ENCODE data around the gene CD274.

Gene CD274

DNA sequence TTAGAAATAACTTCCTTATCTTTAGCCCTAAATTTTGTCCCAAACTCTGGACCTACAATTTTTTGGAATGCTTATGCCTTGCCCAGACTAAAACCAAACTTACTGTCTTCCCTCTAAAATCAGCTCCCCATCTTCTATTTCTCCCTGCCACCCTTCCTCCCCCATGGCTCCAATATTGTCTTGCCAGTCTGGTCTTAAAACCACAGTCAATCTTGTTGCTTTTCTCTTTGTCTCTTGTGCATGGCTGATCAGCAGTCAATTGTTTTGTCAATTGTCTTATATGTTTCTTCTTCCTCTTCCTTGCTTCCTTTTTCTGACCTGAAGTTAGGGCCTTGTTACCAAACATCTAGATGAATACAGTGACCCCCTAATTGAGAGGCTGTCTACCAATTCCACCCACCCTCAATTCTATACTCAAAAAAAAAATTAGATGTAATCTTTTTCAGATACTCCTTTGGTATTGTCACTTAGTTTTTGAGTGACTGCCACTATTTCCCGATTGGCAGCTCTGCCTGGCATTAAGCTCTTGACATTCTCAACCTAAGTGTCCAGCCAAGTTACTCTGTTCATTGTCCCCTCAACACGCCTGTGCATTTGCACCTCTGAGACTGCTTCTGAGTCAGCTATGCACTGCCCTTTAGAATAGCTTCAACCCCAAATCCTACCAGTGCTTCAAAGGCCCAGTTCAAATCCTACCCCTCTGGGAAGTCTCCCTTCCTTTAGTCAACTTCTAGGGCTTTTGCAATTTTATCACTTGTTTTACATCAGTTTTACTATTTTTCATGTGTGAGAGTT, 62.5 kb downstream of the CD274 start:
- peaks cover 3% of the 10 kb centered on the region for H3K9me3 Mint-ChIP-seq
- peak overlapping the region; percentile 90 for H3K4me3 Mint-ChIP-seq
- H3K27ac Mint-ChIP-seq: peak overlapping the region; percentile 46
- H3K27me3 Mint-ChIP-seq (ENCODE audit: low read depth): no peaks in the 10 kb centered on the region
- H3K36me3 Mint-ChIP-seq (ENCODE audit: low read depth): peaks cover 36% of the 10 kb centered on the region
- peaks cover 55% of the 10 kb centered on the region for H3K4me1 Mint-ChIP-seq (ENCODE audit: low read depth)

DNA sequence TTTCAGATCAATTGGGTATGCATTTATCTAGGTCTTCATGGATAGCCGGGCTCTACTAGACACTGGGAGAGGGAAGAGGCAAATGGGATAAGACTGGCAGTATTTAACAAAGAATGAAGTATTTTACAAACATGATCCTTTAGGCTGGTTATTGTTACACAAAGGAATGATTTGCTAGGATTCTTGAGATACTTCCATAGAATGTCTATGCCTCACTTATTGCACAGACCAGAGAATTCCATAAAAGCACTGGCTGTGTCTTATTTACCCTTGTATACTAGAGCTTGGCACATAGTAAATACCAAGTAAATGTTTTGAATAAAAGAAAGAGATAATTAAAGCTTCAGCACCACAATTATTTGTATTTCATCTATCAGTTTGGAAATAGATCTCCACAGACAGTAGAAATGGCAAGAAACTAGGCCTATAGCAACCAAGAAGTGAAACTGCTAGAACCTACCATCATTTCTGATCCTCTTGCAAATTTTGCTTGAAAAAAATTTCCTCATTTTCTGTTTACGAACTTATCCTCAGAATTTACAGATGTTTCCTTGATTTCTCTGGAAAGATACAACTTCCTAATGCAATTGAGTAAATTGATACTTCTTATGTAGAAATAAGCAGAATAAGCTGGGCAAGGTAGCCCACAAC, 63.7 kb downstream of the CD274 start:
- peaks cover 44% of the 10 kb centered on the region for H3K36me3 Mint-ChIP-seq (ENCODE audit: low read depth)
- H3K9me3 Mint-ChIP-seq: peaks cover 3% of the 10 kb centered on the region
- H3K4me3 Mint-ChIP-seq: no peak overlapping the region
- H3K27me3 Mint-ChIP-seq (ENCODE audit: low read depth): no peaks in the 10 kb centered on the region
- no peak overlapping the region for H3K27ac Mint-ChIP-seq
- peaks cover 55% of the 10 kb centered on the region for H3K4me1 Mint-ChIP-seq (ENCODE audit: low read depth)

DNA sequence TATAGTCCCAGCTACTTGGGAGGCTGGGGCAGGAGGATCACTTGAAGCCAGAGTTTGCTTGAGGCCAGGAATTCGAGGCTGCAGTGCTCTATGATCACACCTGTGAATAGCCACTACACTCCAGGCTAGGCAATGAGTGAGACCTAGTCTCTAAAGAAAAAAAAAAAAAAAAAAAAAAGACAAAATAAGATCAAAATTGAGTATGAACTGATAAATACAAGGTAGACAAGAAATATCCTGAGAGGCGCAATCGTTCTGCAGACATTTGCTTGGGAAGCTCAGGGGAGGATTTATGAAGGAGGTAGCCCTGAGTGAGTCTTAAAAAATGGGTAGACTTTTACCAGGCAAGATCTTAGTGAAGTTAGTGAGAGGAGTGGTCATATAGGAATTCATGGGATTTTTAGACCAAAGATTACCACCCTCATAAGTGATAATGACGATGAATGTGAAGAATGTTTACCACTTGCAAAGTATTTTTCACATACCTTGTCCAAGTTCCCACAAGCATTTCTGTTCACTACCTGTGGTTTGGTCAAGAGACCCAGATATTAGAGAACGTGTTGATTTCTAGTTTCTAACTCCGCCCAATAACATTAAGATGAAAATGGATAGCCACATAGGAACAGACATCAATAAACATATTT, 64.4 kb downstream of the CD274 start:
- Mint-ChIP-seq H3K27ac (no peak overlapping the region), H3K36me3 (ENCODE audit: low read depth) (peaks cover 51% of the 10 kb centered on the region), H3K27me3 (ENCODE audit: low read depth) (no peaks in the 10 kb centered on the region), H3K4me3 (no peak overlapping the region), H3K9me3 (no peaks in the 10 kb centered on the region), H3K4me1 (ENCODE audit: low read depth) (peaks cover 57% of the 10 kb centered on the region)

DNA sequence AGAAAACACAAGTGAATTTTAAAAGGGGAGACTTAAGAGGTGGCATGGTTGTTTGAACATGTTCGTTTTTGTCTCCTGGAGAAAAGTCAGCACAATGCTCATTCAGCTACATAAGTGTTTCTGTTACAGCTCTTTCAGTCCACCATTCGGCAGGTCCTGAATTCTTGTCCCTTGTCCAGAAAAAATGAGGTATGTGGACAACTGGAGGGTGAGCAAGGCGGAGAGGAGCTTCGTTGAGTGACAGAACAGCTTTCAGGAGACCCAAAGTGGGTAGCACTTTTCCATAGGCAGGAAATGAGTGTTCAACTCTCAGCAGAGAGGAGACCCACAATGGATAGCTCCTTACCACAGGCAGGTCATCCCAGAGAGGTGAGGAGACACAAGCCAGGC, 64.9 kb downstream of the CD274 start:
- H3K4me1 Mint-ChIP-seq (ENCODE audit: low read depth): peaks cover 52% of the 10 kb centered on the region
- H3K4me3 Mint-ChIP-seq: no peak overlapping the region
- no peaks in the 10 kb centered on the region for H3K27me3 Mint-ChIP-seq (ENCODE audit: low read depth)
- peaks cover 54% of the 10 kb centered on the region for H3K36me3 Mint-ChIP-seq (ENCODE audit: low read depth)
- no peak overlapping the region for H3K27ac Mint-ChIP-seq
- no peaks in the 10 kb centered on the region for H3K9me3 Mint-ChIP-seq

DNA sequence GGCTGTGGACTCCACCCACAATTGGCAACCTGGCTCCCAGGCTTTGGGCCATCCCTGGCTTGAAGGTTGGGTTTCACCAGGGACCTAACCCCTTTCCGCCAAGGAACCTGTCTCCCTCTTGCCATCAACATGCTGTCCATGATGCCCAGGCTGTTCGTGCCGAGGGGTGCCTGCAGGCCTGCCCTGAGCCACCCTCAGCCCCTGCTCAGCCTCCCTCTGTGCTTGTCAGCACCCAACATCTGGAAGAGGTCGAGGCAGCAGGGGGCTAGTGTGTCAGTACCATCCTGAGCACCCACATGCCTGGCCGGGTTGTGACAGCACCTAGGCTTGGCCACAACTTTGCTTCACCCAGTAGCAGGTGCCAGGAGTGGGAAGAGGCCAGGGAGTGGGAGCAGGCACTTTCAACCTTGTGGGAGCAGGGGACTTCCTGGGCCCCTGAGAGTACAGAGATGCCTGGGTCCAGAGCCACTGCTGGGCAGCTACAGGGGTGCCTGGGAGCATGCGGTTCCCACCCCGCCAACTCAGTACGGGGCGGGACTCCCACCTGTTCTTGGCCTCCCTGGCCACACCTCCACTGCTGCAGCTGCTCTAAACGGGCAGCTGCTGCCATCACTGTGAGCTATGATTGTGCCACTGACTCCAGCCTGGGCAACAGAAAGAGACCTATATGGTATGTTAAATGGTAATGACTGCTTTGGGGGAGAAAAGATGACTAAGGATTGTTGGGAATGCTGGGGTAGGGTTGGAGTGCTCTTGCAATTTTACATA, 66.3 kb downstream of the CD274 start:
- no peak overlapping the region for H3K27ac Mint-ChIP-seq
- peaks cover 57% of the 10 kb centered on the region for H3K36me3 Mint-ChIP-seq (ENCODE audit: low read depth)

DNA sequence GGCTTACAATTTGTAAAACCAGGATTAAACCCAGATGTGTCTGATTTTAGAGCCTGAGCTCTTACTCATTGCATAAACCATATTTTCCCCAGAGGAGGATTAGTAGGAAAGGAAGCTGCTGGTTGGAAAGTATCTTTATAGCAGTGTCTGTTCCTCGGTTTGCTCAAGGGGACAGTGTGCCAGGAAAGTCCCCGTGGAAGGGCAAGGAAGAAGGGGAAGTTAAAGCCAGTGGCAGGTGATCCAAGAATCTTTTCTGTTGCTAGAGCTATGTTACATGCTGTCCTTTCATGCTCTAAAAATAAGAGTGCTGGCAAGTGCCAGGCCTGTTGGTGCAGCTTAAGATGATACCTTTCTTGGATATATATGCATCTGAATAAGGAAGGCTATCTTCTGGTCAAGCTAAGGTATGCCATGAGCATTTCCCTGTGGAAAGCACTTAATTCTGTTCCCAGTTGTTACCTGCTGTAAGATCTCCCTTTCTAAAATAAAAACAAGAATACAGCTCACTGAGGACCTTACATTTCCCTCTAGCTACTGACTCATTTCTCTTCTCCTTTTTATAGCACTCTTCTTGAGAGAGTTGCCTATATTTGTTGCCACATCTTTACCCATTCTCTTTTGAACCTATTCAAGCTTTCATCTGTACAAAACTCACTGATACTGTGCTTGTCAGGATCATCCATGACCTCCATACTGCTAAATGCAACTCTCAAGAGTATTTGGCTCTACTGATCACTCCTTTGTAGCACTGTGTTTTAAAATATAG, 68.0 kb downstream of the CD274 start:
- H3K4me3 Mint-ChIP-seq: no peak overlapping the region
- H3K9me3 Mint-ChIP-seq: no peaks in the 10 kb centered on the region
- peaks cover 34% of the 10 kb centered on the region for H3K4me1 Mint-ChIP-seq (ENCODE audit: low read depth)
- H3K27me3 Mint-ChIP-seq (ENCODE audit: low read depth): no peaks in the 10 kb centered on the region
- peak overlapping the region; percentile 75 for H3K27ac Mint-ChIP-seq
- H3K36me3 Mint-ChIP-seq (ENCODE audit: low read depth): peaks cover 59% of the 10 kb centered on the region

More for the DNA sequence above, 66.3 kb downstream of the CD274 start:
- Mint-ChIP-seq H3K4me1 (ENCODE audit: low read depth) (peaks cover 48% of the 10 kb centered on the region), H3K27me3 (ENCODE audit: low read depth) (no peaks in the 10 kb centered on the region), H3K9me3 (no peaks in the 10 kb centered on the region), H3K4me3 (no peak overlapping the region)

DNA sequence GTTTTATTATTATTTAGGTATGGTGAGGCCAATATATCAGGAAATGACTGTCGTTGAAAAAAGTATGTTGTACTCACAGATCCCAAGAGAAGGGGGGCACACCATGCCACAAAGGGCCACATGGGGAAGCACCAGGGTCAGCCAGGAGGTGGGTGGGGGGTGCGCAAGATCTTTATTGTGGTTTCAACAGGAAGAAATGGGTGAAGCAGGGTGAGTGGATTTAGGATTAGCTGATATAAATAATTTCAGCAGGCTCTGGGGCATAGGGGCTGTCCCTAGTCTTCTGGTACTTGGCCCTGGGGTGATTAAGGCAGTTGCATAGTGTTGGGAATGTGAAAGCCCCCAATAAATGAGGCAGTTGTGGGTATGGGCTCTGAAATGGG, 68.6 kb downstream of the CD274 start:
- H3K27me3 Mint-ChIP-seq (ENCODE audit: low read depth): no peaks in the 10 kb centered on the region
- peaks cover 33% of the 10 kb centered on the region for H3K4me1 Mint-ChIP-seq (ENCODE audit: low read depth)
- H3K36me3 Mint-ChIP-seq (ENCODE audit: low read depth): peaks cover 60% of the 10 kb centered on the region
- no peaks in the 10 kb centered on the region for H3K9me3 Mint-ChIP-seq
- peak overlapping the region; percentile 37 for H3K27ac Mint-ChIP-seq
- H3K4me3 Mint-ChIP-seq: no peak overlapping the region

Data from T-helper 1 cell treated with Interleukin-12 subunit alpha and Interleukin-12 subunit beta and Interleukin-4 antibody, amounts not matched to agents 30 μg/mL and 1 μg/mL, for 36 hours (primary cell).